ENCODE data around the gene SRP54. TPM values are rescaled to one million over a fixed set of nuclear protein-coding genes. Genes with fewer than 3 reads are reported as not detected.

Gene SRP54
- total and polyA plus RNA-seq, 2 of the 13 experiments (the other 11 are each of a cell fraction or from before 2014, with no cell fraction given): 42.2 to 207 TPM

DNA sequence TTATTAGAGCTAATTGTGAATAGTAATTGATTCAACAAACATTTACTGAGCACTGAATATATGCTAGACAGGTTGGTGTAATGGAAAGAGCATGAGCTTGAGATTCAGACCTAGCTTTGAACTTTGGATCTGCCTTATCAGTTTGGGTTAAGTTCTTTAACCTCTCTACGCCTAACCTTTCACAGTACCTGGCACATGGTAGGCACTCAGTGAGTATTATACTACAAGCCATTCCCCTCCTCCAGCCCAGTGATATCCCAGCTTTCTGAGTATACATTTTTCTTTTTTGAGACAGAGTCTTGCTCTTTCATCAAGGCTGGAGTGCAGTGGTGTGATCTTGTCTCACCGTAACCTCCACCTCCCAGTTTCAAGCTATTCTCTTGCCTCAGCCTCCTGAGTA is 95.3 kb downstream of the SRP54 start (continued):
- TF ChIP-seq ARID3A (IDR thresholded peaks at IDR 0.05; ENCODE audit: low read depth, low read length): peak; percentile 23; the same call in 1 of the 2 replicates
- TF ChIP-seq HNF4A (CRISPR knock-in tag; IDR thresholded peaks at IDR 0.05): peak; percentile 98
- TF ChIP-seq THRA (CRISPR knock-in tag; IDR thresholded peaks at IDR 0.05; ENCODE audit: borderline replicate concordance): peak; percentile 47; the same call in 1 of the 2 replicates
- TF ChIP-seq ZNF614 (CRISPR knock-in tag; IDR thresholded peaks at IDR 0.05; ENCODE audit: borderline replicate concordance): peak; percentile 82; the same call in 1 of the 2 replicates
- TF ChIP-seq MXI1 (IDR thresholded peaks at IDR 0.05; ENCODE audit: borderline replicate concordance, low read depth, low read length): peak; percentile 15; the same call in 1 of the 3 replicates
- 0 out of 2 replicates have a peak, but pooled peaks have one; percentile 18 for TF ChIP-seq RAD21 (CRISPR knock-in tag; IDR thresholded peaks at IDR 0.05)
- TF ChIP-seq MED1 (CRISPR knock-in tag; IDR thresholded peaks at IDR 0.05): peak; percentile 56
- no peak for TF ChIP-seq ZNF737 (CRISPR knock-in tag; IDR thresholded peaks at IDR 0.05; ENCODE audit: borderline replicate concordance)
- TF ChIP-seq PITX1 (CRISPR knock-in tag; IDR thresholded peaks at IDR 0.05): peak; percentile 89
- 0 out of 2 replicates have a peak, but pooled peaks have one; percentile 40 for TF ChIP-seq MEIS2 (CRISPR knock-in tag; IDR thresholded peaks at IDR 0.05)
- peak; percentile 55 for TF ChIP-seq TEAD3 (CRISPR knock-in tag; optimal IDR thresholded peaks at IDR 0.05; ENCODE audit: borderline replicate concordance)
- TF ChIP-seq ZBTB20 (CRISPR knock-in tag; IDR thresholded peaks at IDR 0.05; ENCODE audit: borderline replicate concordance, low read depth): peak; percentile 44; the same call in 1 of the 2 replicates
- peak; percentile 39; the same call in 1 of the 2 replicates for TF ChIP-seq HDAC1 (CRISPR knock-in tag; IDR thresholded peaks at IDR 0.05)
- peak; percentile 50; the same call in 1 of the 2 replicates for TF ChIP-seq YEATS4 (CRISPR knock-in tag; IDR thresholded peaks at IDR 0.05; ENCODE audit: borderline replicate concordance)
- no peak for TF ChIP-seq ZNF572 (CRISPR knock-in tag; IDR thresholded peaks at IDR 0.05)
- TF ChIP-seq BCL6 (CRISPR knock-in tag; IDR thresholded peaks at IDR 0.05): peak; percentile 79
- TF ChIP-seq ERF (CRISPR knock-in tag; IDR thresholded peaks at IDR 0.05): peak; percentile 40; the same call in 1 of the 2 replicates
- no peak for TF ChIP-seq STAT5B (CRISPR knock-in tag; IDR thresholded peaks at IDR 0.05)
- TF ChIP-seq, protein P1, sequence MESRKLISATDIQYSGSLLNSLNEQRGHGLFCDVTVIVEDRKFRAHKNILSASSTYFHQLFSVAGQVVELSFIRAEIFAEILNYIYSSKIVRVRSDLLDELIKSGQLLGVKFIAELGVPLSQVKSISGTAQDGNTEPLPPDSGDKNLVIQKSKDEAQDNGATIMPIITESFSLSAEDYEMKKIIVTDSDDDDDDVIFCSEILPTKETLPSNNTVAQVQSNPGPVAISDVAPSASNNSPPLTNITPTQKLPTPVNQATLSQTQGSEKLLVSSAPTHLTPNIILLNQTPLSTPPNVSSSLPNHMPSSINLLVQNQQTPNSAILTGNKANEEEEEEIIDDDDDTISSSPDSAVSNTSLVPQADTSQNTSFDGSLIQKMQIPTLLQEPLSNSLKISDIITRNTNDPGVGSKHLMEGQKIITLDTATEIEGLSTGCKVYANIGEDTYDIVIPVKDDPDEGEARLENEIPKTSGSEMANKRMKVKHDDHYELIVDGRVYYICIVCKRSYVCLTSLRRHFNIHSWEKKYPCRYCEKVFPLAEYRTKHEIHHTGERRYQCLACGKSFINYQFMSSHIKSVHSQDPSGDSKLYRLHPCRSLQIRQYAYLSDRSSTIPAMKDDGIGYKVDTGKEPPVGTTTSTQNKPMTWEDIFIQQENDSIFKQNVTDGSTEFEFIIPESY (CRISPR knock-in tag; IDR thresholded peaks at IDR 0.05): peak; percentile 83; the same call in 1 of the 2 replicates
- TF ChIP-seq DPF2 (CRISPR knock-in tag; IDR thresholded peaks at IDR 0.05; ENCODE audit: borderline replicate concordance, low read depth): peak; percentile 46; the same call in 1 of the 2 replicates
- TF ChIP-seq ZNF205 (CRISPR knock-in tag; IDR thresholded peaks at IDR 0.05): peak; percentile 99
- TF ChIP-seq LCORL (IDR thresholded peaks at IDR 0.05): no peak
- TF ChIP-seq LCORL (CRISPR knock-in tag; IDR thresholded peaks at IDR 0.05): peak; percentile 62; the same call in 1 of the 2 replicates
- TF ChIP-seq, protein P2, sequence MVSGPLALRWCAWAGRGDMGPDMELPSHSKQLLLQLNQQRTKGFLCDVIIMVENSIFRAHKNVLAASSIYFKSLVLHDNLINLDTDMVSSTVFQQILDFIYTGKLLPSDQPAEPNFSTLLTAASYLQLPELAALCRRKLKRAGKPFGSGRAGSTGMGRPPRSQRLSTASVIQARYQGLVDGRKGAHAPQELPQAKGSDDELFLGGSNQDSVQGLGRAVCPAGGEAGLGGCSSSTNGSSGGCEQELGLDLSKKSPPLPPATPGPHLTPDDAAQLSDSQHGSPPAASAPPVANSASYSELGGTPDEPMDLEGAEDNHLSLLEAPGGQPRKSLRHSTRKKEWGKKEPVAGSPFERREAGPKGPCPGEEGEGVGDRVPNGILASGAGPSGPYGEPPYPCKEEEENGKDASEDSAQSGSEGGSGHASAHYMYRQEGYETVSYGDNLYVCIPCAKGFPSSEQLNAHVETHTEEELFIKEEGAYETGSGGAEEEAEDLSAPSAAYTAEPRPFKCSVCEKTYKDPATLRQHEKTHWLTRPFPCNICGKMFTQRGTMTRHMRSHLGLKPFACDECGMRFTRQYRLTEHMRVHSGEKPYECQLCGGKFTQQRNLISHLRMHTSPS (CRISPR knock-in tag; IDR thresholded peaks at IDR 0.05; ENCODE audit: low read depth): peak; percentile 71
